Activated CD8-positive, alpha-beta memory T cell treated with anti-CD3 and anti-CD28 coated beads, Interleukin-2, amount 10 ng/mL, durations not matched to agents 7 days and 5 days (primary cell): Measurements from ENCODE around the gene DGKD. TPM values are rescaled to one million over a fixed set of nuclear protein-coding genes. Genes with fewer than 3 reads are reported as not detected.
"Not testable (repeated sequence)": the region's sequence is repeated elsewhere in the genome, so short reads cannot be mapped to it uniquely, and the experiment has no call there.

Source experiments
- ATAC-seq: fragments of 150-1000 bp; cut with Tn5 transposase; one replicate; pipeline ENCODE4 v1.10.0; 2021; ENCODE audit warnings: moderate library complexity
- CTCF ChIA-PET: fragments of 350-600 bp; sonication (Branson Sonifier 250); formaldehyde crosslinking; loops from one replicate; lab custom pipeline; 2021; ENCODE audit warnings: antibody characterized with exemption; lab: Charles Lee
- DNase-seq: peaks from one replicate; pipeline ENCODE4 v3.0.0-alpha.2; 2020
- H3K27ac Mint-ChIP-seq: one replicate; pipeline ENCODE4 v1.8.0; 2021; ENCODE audit warnings: mild to moderate bottlenecking, mixed read lengths
- H3K27me3 Mint-ChIP-seq: one replicate; pipeline ENCODE4 v1.8.0; 2021; ENCODE audit warnings: mixed read lengths
- H3K36me3 Mint-ChIP-seq: one replicate; pipeline ENCODE4 v1.8.0; 2021; ENCODE audit warnings: mild to moderate bottlenecking, mixed read lengths
- H3K4me1 Mint-ChIP-seq: one replicate; pipeline ENCODE4 v1.8.0; 2021; ENCODE audit warnings: mixed read lengths
- H3K4me3 Mint-ChIP-seq: one replicate; pipeline ENCODE4 v1.8.0; 2021; ENCODE audit warnings: mild to moderate bottlenecking, moderate library complexity, mixed read lengths
- H3K9me3 Mint-ChIP-seq: one replicate; pipeline ENCODE4 v1.8.0; 2022; ENCODE audit warnings: low read depth, mixed read lengths
- total RNA-seq, 2 experiments: library from RNA; stranded (reverse); gene quantifications; one replicate each; pipeline ENCODE4 v1.2.3, GENCODE V29; 2021

The DGKD gene
- total RNA-seq, 2 experiments from 2014 or later: 42.3 to 92.4 TPM

GRCh38 chr2:233371641-233372040, 17.3 kb downstream of the DGKD start:
- DNase-seq: no peak
- ATAC-seq: no peak
- H3K27me3 Mint-ChIP-seq: no peaks in the 10 kb centered on the region
- no peaks in the 10 kb centered on the region for H3K9me3 Mint-ChIP-seq
- H3K36me3 Mint-ChIP-seq: peaks cover 11% of the 10 kb centered on the region
- H3K4me1 Mint-ChIP-seq: peaks cover 10% of the 10 kb centered on the region
- H3K4me3 Mint-ChIP-seq: no peak overlapping the region
- H3K27ac Mint-ChIP-seq: no peak overlapping the region
- CTCF ChIA-PET: interaction anchor here (1.2 to 1.6 kb wide), 2 partner anchors 14 to 72 kb away, joined by 3 read pairs; no protein-coding TSS in a partner anchor

- Mint-ChIP-seq H3K9me3 (peaks cover 2% of the 10 kb centered on the region), H3K36me3 (peaks cover 21% of the 10 kb centered on the region), H3K4me1 (peaks cover 10% of the 10 kb centered on the region), H3K27ac (no peak overlapping the region), H3K27me3 (no peaks in the 10 kb centered on the region), H3K4me3 (no peak overlapping the region)
- ATAC-seq (no peak), DNase-seq (no peak)
- CTCF ChIA-PET: interaction anchor here (1.2 kb wide), 1 partner anchor 71 kb away, joined by 4 read pairs; no protein-coding TSS in a partner anchor
Observed at GRCh38 chr2:233372855-233373254, 18.6 kb downstream of the DGKD start.

DNA sequence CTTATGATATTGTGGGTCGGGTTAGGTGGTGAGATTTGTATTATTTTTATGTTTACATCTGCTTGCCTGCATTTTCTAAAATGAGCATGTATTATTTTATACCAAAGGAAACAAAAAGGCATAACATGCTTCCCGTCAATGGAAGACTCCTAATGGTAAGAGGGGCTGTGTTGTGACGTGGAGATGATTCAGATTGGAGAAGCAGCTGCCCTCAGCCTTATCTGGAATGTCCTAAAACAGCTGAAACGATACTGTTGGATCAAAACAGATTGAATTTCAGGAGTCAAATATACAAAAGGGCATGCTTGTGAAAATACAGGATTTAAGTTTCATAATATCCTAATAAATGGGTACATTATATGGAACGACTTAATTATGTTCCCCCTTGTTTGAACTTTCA, 19.0 kb downstream of the DGKD start:
- Mint-ChIP-seq H3K27ac (no peak overlapping the region), H3K4me3 (no peak overlapping the region), H3K27me3 (no peaks in the 10 kb centered on the region), H3K9me3 (peaks cover 2% of the 10 kb centered on the region), H3K4me1 (peaks cover 10% of the 10 kb centered on the region), H3K36me3 (peaks cover 21% of the 10 kb centered on the region)
- CTCF ChIA-PET: interaction anchor here (1.2 kb wide), 1 partner anchor 70 kb away, joined by 4 read pairs; no protein-coding TSS in a partner anchor
- ATAC-seq (no peak), DNase-seq (no peak)

GRCh38 chr2:233374776-233375175, 20.5 kb downstream of the DGKD start:
- not testable (repeated sequence) for H3K4me1 Mint-ChIP-seq, H3K27ac Mint-ChIP-seq, DNase-seq, H3K4me3 Mint-ChIP-seq, H3K9me3 Mint-ChIP-seq, H3K27me3 Mint-ChIP-seq, ATAC-seq
- H3K36me3 Mint-ChIP-seq: peaks cover 21% of the 10 kb centered on the region
- CTCF ChIA-PET: interaction anchor here (1.9 kb wide), 1 partner anchor 10 kb away, joined by 5 read pairs; no protein-coding TSS in a partner anchor

- CTCF ChIA-PET: interaction anchor here (0.9 to 1.9 kb wide), 2 partner anchors 9 to 27 kb away, joined by 3 to 5 read pairs; no protein-coding TSS in a partner anchor
- Mint-ChIP-seq H3K4me1 (peaks cover 15% of the 10 kb centered on the region), H3K27me3 (no peaks in the 10 kb centered on the region), H3K4me3 (no peak overlapping the region), H3K27ac (no peak overlapping the region), H3K9me3 (peaks cover 2% of the 10 kb centered on the region), H3K36me3 (peaks cover 21% of the 10 kb centered on the region)
- DNase-seq (no peak), ATAC-seq (no peak)
Observed at GRCh38 chr2:233375490-233376314, 21.4 kb downstream of the DGKD start.

DNA sequence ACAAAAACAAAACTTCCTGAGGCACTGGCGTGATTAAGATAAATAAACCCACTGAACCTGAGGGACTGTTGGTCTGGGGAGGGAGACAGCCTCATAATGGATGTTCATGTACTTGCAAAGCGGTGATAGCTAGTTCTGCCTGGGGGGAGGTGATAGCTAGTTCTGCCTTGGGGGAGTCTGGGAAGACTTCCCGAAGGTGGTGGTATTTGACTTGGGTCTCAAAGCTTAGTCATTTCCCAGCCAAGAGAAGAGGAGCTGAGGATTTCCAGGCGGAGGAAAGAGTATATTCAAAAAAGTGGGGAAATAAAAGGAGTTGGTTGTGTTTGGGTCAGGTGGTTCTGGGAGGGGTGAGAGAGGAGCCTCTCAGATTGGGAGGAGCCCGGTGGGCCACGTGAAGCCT, 24.7 kb downstream of the DGKD start:
- H3K27ac Mint-ChIP-seq: no peak overlapping the region

DNA sequence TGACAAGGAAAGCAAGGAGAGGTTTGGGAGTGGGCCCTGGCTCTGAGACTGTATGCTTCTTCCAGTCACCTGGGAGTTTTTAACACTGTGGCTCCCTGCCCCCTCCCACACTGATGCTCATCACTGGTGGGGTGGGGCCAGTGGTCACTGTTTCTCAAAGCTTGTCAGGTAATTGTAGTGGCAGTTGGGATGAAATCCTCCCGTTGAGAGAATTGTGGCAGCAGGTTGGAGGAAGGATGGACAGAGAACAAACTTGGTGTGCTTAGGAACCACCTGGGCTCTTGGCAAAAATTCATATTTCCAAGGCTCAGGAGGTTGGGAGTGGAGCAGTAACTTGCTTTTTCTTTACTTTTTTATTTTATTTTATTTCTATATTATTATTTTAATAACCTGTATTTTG, 25.1 kb downstream of the DGKD start:
- DNase-seq (no peak), ATAC-seq (no peak)
- H3K9me3 Mint-ChIP-seq: peaks cover 2% of the 10 kb centered on the region
- no peaks in the 10 kb centered on the region for H3K27me3 Mint-ChIP-seq
- H3K4me3 Mint-ChIP-seq: no peak overlapping the region
- H3K4me1 Mint-ChIP-seq: peaks cover 38% of the 10 kb centered on the region
- peaks cover 13% of the 10 kb centered on the region for H3K36me3 Mint-ChIP-seq
- CTCF ChIA-PET: no interaction called here
- H3K27ac Mint-ChIP-seq: no peak overlapping the region

More for the DNA sequence above, 24.7 kb downstream of the DGKD start:
- Mint-ChIP-seq H3K4me1 (peaks cover 34% of the 10 kb centered on the region), H3K9me3 (peaks cover 2% of the 10 kb centered on the region), H3K27me3 (no peaks in the 10 kb centered on the region), H3K4me3 (no peak overlapping the region), H3K36me3 (peaks cover 12% of the 10 kb centered on the region)
- CTCF ChIA-PET: no interaction called here
- DNase-seq (no peak), ATAC-seq (no peak)

DNA sequence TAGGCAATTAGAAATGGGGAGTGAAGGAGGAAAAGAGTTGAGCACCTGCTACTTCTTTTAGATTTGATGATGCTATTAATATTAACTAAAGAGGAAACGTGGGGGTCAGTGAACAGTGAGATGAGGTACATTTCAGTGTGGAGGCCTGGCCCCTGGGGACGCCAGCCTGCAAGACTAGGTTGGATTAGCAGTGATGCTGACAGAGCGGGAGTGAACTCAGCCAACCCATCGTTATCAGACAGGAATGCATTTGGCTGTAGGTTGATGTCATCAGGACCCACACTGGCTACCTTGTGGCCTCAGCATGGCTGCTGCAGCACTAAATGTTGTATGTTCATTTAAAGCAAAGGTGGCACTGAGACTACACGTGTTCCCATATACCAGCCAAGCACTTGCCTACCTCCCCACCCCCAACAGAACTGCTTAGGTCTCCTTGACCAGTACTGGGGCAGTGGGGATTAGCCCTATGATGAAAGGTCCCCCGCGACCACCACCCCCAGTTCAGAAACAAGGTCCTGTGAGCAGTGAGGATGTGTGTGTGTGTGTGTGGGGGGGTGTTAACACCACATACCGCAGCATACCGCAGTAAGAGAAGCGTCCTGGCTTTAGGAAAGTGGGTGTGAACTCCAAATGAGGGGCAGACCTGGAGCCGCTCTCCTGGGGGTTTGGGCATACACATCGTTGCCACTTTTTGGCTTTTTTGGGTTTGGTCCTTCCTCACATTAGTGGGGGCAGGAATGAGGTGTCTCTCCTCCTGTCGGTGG, 26.0 kb downstream of the DGKD start:
- H3K4me1 Mint-ChIP-seq: peaks cover 46% of the 10 kb centered on the region
- ATAC-seq: no peak
- H3K4me3 Mint-ChIP-seq: no peak overlapping the region
- H3K36me3 Mint-ChIP-seq: peaks cover 14% of the 10 kb centered on the region
- no peak for DNase-seq
- no peaks in the 10 kb centered on the region for H3K27me3 Mint-ChIP-seq
- CTCF ChIA-PET: interaction anchor here (1.0 kb wide), 1 partner anchor 108 kb away, joined by 3 read pairs; no protein-coding TSS in a partner anchor
- H3K27ac Mint-ChIP-seq: no peak overlapping the region
- peaks cover 2% of the 10 kb centered on the region for H3K9me3 Mint-ChIP-seq

GRCh38 chr2:233380995-233381637, 26.8 kb downstream of the DGKD start:
- Mint-ChIP-seq H3K4me1 (peaks cover 55% of the 10 kb centered on the region), H3K27ac (peak overlapping the region; percentile 22), H3K27me3 (no peaks in the 10 kb centered on the region), H3K9me3 (peaks cover 2% of the 10 kb centered on the region), H3K36me3 (peaks cover 17% of the 10 kb centered on the region), H3K4me3 (no peak overlapping the region)
- CTCF ChIA-PET: interaction anchor here (1.0 kb wide), 1 partner anchor 109 kb away, joined by 3 read pairs; no protein-coding TSS in a partner anchor
- no peak for DNase-seq
- ATAC-seq: no peak

DNA sequence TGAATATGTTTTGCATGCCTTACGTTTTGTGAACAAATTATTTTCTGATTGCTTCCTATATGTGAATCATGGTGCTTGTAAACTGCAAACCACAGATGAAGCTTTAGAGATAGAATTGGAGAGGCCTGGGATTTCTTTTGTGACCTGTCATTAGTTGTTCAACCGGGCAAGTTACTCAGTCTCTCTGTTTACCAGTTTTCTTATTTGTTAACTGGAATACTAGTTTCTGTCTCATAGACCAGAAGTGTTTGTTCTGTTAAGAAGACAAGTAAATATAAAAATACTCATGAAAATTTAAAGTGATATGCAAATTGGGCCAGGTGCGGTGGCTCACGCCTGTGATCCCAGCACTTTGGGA, 27.3 kb downstream of the DGKD start:
- H3K36me3 Mint-ChIP-seq: peaks cover 16% of the 10 kb centered on the region
- no peaks in the 10 kb centered on the region for H3K27me3 Mint-ChIP-seq
- H3K9me3 Mint-ChIP-seq: peaks cover 2% of the 10 kb centered on the region
- H3K4me1 Mint-ChIP-seq: peaks cover 60% of the 10 kb centered on the region
- H3K4me3 Mint-ChIP-seq: no peak overlapping the region
- CTCF ChIA-PET: interaction anchor here (1.0 kb wide), 1 partner anchor 109 kb away, joined by 3 read pairs; no protein-coding TSS in a partner anchor
- DNase-seq (no peak), ATAC-seq (no peak)
- H3K27ac Mint-ChIP-seq: peak overlapping the region; percentile 22

- ATAC-seq (no peak), DNase-seq (no peak)
- H3K4me1 Mint-ChIP-seq: peaks cover 76% of the 10 kb centered on the region
- no peaks in the 10 kb centered on the region for H3K9me3 Mint-ChIP-seq
- CTCF ChIA-PET: interaction anchor here (1.5 to 2.2 kb wide), 4 partner anchors 9 to 132 kb away, joined by 3 to 7 read pairs (median 4); partner anchors contain the start of gene ATG16L1
- H3K27ac Mint-ChIP-seq: peak overlapping the region; percentile 95
- peaks cover 15% of the 10 kb centered on the region for H3K36me3 Mint-ChIP-seq
- H3K27me3 Mint-ChIP-seq: no peaks in the 10 kb centered on the region
- no peak overlapping the region for H3K4me3 Mint-ChIP-seq
Observed at GRCh38 chr2:233384015-233384414, 29.7 kb downstream of the DGKD start.

GRCh38 chr2:233384811-233385488, 30.7 kb downstream of the DGKD start:
- DNase-seq (no peak), ATAC-seq (peak; percentile 22)
- H3K36me3 Mint-ChIP-seq: peaks cover 17% of the 10 kb centered on the region
- H3K9me3 Mint-ChIP-seq: no peaks in the 10 kb centered on the region
- no peaks in the 10 kb centered on the region for H3K27me3 Mint-ChIP-seq
- H3K4me1 Mint-ChIP-seq: peaks cover 79% of the 10 kb centered on the region
- H3K27ac Mint-ChIP-seq: peak overlapping the region; percentile 95
- CTCF ChIA-PET: interaction anchor here (0.6 to 2.2 kb wide), 10 partner anchors 10 to 327 kb away, joined by 3 to 7 read pairs (median 4); partner anchors contain the start of genes ATG16L1 and DGKD
- peak overlapping the region; percentile 70 for H3K4me3 Mint-ChIP-seq
